GM19397 (cell line): ENCODE data around the gene NMNAT3.

ENCODE experiments used
- ATAC-seq: cut with Tn5 transposase; IDR thresholded peaks from one replicate; pipeline ENCODE4 v1.9.1; 2021; ENCODE audit warnings: mild to moderate bottlenecking, moderate library complexity; ENCODE audit not compliant: unreplicated experiment

NMNAT3 gene

GRCh38 chr3:139523718-139524117 is 154.1 kb downstream of the NMNAT3 start:
- ATAC-seq = no peak

DNA sequence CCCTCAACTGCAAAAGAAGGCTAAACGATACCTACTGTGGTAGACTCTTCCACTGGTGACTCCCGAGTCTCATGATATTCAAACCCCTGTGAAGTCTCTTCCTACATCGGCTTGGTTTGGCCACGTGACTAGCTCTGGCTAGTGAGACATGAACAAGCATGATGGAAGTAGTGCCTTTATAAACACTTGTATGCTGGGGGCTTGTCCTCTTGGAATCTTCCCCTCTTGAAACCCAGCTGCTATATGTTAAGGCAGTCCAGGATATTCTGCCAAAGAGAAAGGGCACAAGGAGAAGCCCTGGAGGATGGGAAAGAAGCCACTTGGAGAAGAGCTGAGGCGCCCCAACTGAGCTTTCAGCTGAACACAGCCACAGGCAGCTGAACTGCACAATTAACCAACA is 154.6 kb downstream of the NMNAT3 start:
- no peak for ATAC-seq

- no peak for ATAC-seq
Measured at GRCh38 chr3:139522421-139522820, 155.4 kb downstream of the NMNAT3 start.

DNA sequence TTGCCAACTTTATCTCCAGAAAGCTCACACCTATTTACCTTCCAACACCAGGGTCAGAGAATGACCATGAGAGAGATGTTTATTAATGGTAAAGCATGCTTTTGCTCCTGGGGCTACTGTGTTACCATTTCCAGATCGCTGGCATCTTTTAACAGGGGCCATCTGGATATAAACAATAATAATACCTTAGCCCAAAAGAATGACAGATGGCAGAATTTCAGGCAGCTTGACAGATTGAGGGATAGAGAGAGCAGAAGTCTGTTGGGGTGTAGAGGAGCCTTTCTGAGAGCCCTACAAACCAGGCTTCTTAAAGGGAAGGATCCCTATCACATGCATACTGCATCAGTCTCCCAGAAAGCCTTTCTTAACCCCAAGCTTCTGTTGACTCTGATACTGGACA is 156.0 kb downstream of the NMNAT3 start:
- ATAC-seq = no peak

GRCh38 chr3:139521144-139521543 is 156.6 kb downstream of the NMNAT3 start:
- no peak for ATAC-seq

GRCh38 chr3:139519998-139520737 is 157.6 kb downstream of the NMNAT3 start:
- ATAC-seq = no peak

DNA sequence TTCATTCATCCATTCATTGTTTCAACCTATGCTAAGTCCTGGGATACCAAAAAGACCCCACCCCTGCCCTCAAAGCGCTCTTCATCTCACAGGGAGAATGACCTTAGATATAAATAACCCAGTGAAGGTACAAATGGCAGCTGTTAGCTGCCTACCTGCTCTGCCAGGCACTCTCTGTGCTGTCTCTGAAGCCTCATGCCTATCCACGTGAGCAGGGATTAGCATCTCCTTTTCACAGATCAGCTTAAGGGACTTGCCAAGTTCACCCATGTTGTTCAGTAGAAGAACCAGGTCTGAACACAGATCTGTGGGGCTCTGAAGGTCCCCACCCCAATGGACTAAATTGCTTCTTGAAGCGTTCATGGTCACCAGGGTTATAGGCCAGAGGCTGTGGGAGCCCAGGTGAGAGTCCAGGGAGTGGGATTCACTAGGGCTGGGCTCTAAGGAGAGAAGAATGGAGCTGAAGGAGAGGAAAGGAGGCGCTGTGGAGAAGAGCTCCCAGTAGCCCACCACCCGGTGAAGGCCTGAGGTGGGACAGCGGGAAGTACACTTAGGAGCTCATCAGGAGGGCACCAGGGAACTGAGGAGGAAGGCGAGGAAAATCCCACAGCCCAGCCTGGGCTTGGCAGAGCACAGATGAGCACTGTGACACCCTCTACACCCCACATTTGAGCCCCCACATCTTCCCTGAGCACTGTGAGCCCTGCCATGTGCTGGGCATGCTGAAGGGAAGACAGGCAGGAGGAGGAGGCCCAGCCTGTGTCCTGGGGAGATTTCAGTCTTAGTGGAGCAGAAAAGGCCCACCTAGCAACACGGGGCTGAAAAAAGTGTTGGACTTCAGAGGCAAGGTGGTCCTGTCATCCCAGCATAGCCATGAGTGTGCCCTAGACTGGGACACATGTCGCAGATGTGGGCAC is 158.6 kb downstream of the NMNAT3 start:
- no peak for ATAC-seq

GRCh38 chr3:139518306-139518705 is 159.5 kb downstream of the NMNAT3 start:
- ATAC-seq = no peak

DNA sequence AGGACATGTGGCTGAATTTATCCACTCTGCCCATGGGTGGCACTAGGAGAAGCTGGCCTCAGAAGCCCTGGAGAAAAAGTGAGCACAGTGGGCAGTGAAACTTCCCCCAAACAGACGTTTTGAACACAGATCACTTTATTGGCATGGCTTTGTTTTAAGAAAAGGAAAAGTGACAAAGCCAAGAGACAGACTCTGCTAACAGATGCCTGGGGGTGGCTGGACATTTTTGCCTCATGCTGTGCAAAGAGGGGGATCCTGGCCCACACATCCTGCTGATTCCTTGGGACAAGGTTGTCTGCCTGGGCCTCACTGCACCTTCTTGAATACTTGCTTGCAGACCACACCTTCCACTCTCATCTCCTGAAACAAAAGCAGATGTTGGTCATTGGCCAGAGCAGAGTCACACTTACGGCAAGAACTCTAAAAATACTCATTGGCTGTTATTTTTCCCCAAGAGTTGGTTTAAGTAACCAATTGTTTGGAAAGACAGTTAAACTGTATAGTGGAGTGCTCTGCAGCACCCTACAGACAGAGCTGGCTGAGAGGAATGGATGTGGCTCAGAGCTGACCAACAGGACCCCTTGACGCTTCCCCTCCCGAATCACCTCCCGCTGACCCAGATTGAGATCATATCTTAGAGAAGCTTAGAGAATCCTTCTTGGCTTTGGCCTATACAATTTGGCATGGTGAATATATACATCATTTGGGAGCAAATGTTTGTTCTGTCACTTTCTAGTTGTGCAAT is 160.3 kb downstream of the NMNAT3 start:
- no peak for ATAC-seq

DNA sequence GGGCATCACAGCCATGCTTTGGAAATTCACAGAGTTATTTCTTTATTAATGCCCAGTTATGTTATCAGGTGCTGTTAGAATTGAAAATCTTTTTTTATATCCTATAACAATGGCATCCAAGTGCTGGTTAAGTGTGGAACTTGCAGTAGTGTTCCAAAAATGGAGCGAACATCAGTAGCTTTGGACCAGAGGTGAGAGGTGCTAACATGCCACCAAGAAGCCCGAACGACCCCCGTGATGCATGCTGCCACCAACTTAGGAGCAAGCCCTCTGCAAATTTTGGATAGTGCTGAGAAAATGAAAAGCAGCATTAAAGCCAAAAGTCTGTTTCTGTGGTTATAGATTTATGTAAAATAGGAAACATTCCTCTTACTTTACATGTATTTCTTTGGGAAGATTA is 163.0 kb downstream of the NMNAT3 start:
- no peak for ATAC-seq
